IPS-18a (cell line): ENCODE results near the gene SULT1E1.

Source experiments
- H3K27ac ChIP-seq: one replicate; pipeline ENCODE4 v1.5.1; 2013; ENCODE audit warnings: low read length
- H3K27me3 ChIP-seq: one replicate; pipeline ENCODE4 v1.6.1; 2013; ENCODE audit warnings: mild to moderate bottlenecking, low read length; ENCODE audit not compliant: control insufficient read depth, insufficient read depth
- H3K36me3 ChIP-seq: one replicate; pipeline ENCODE4 v1.6.1; 2013; ENCODE audit warnings: low read depth, low read length; ENCODE audit not compliant: control insufficient read depth
- H3K4me1 ChIP-seq: one replicate; pipeline ENCODE4 v1.6.1; 2013; ENCODE audit warnings: low read depth, low read length; ENCODE audit not compliant: control insufficient read depth
- H3K4me3 ChIP-seq: one replicate; pipeline ENCODE4 v1.5.1; 2013; ENCODE audit warnings: low read length
- H3K9ac ChIP-seq: one replicate; pipeline ENCODE4 v1.6.1; 2013; ENCODE audit warnings: mild to moderate bottlenecking, low read length, moderate library complexity
- H3K9me3 ChIP-seq: one replicate; pipeline ENCODE4 v1.6.1; 2013; ENCODE audit warnings: low read depth, low read length; ENCODE audit not compliant: control insufficient read depth

SULT1E1 gene

GRCh38 chr4:69838977-69839376 is 21.0 kb downstream of the SULT1E1 start:
- H3K36me3 ChIP-seq = no peaks in the 10 kb centered on the region
- H3K9ac ChIP-seq = no peak overlapping the region
- H3K4me1 ChIP-seq = no peaks in the 10 kb centered on the region
- no peak overlapping the region for H3K4me3 ChIP-seq
- H3K9me3 ChIP-seq = no peaks in the 10 kb centered on the region
- H3K27me3 ChIP-seq = no peaks in the 10 kb centered on the region
- H3K27ac ChIP-seq = no peak overlapping the region

GRCh38 chr4:69836287-69836686 is 23.7 kb downstream of the SULT1E1 start:
- Histone ChIP-seq H3K9me3 (no peaks in the 10 kb centered on the region), H3K27ac (no peak overlapping the region), H3K9ac (no peak overlapping the region), H3K4me3 (no peak overlapping the region), H3K36me3 (no peaks in the 10 kb centered on the region), H3K4me1 (no peaks in the 10 kb centered on the region), H3K27me3 (no peaks in the 10 kb centered on the region)

GRCh38 chr4:69835766-69836165 is 24.2 kb downstream of the SULT1E1 start:
- no peaks in the 10 kb centered on the region for H3K27me3 ChIP-seq
- no peaks in the 10 kb centered on the region for H3K4me1 ChIP-seq
- H3K4me3 ChIP-seq = no peak overlapping the region
- no peaks in the 10 kb centered on the region for H3K36me3 ChIP-seq
- H3K9me3 ChIP-seq = no peaks in the 10 kb centered on the region
- no peak overlapping the region for H3K9ac ChIP-seq
- H3K27ac ChIP-seq = no peak overlapping the region

GRCh38 chr4:69833251-69833650 is 26.7 kb downstream of the SULT1E1 start:
- Histone ChIP-seq H3K27me3 (no peaks in the 10 kb centered on the region), H3K4me3 (no peak overlapping the region), H3K9ac (no peak overlapping the region), H3K4me1 (no peaks in the 10 kb centered on the region), H3K9me3 (no peaks in the 10 kb centered on the region), H3K36me3 (no peaks in the 10 kb centered on the region), H3K27ac (no peak overlapping the region)

- no peaks in the 10 kb centered on the region for H3K9me3 ChIP-seq
- no peaks in the 10 kb centered on the region for H3K27me3 ChIP-seq
- no peak overlapping the region for H3K4me3 ChIP-seq
- H3K4me1 ChIP-seq = no peaks in the 10 kb centered on the region
- no peaks in the 10 kb centered on the region for H3K36me3 ChIP-seq
- H3K9ac ChIP-seq = no peak overlapping the region
- H3K27ac ChIP-seq = no peak overlapping the region
Observed at GRCh38 chr4:69832326-69833030, 27.5 kb downstream of the SULT1E1 start.

GRCh38 chr4:69831646-69832325 is 28.2 kb downstream of the SULT1E1 start:
- Histone ChIP-seq H3K36me3 (no peaks in the 10 kb centered on the region), H3K27ac (no peak overlapping the region), H3K27me3 (no peaks in the 10 kb centered on the region), H3K4me1 (no peaks in the 10 kb centered on the region), H3K9me3 (no peaks in the 10 kb centered on the region), H3K9ac (no peak overlapping the region), H3K4me3 (no peak overlapping the region)

- no peaks in the 10 kb centered on the region for H3K4me1 ChIP-seq
- no peaks in the 10 kb centered on the region for H3K36me3 ChIP-seq
- H3K27me3 ChIP-seq = no peaks in the 10 kb centered on the region
- H3K9me3 ChIP-seq = no peaks in the 10 kb centered on the region
- H3K4me3 ChIP-seq = no peak overlapping the region
- no peak overlapping the region for H3K27ac ChIP-seq
- no peak overlapping the region for H3K9ac ChIP-seq
Observed at GRCh38 chr4:69831270-69831627, 28.7 kb downstream of the SULT1E1 start.

- H3K27me3 ChIP-seq = no peaks in the 10 kb centered on the region
- no peak overlapping the region for H3K9ac ChIP-seq
- H3K4me3 ChIP-seq = no peak overlapping the region
- H3K36me3 ChIP-seq = no peaks in the 10 kb centered on the region
- no peak overlapping the region for H3K27ac ChIP-seq
- no peaks in the 10 kb centered on the region for H3K9me3 ChIP-seq
- H3K4me1 ChIP-seq = no peaks in the 10 kb centered on the region
Observed at GRCh38 chr4:69830560-69831269, 29.2 kb downstream of the SULT1E1 start.

- Histone ChIP-seq H3K4me1 (no peaks in the 10 kb centered on the region), H3K9me3 (no peaks in the 10 kb centered on the region), H3K36me3 (no peaks in the 10 kb centered on the region), H3K27me3 (no peaks in the 10 kb centered on the region), H3K27ac (no peak overlapping the region), H3K9ac (no peak overlapping the region), H3K4me3 (no peak overlapping the region)
Observed at GRCh38 chr4:69830192-69830559, 29.8 kb downstream of the SULT1E1 start.

GRCh38 chr4:69829678-69830077 is 30.3 kb downstream of the SULT1E1 start:
- no peaks in the 10 kb centered on the region for H3K9me3 ChIP-seq

GRCh38 chr4:69828828-69829227 is 31.1 kb downstream of the SULT1E1 start:
- H3K9me3 ChIP-seq = no peaks in the 10 kb centered on the region
- no peaks in the 10 kb centered on the region for H3K4me1 ChIP-seq
- no peak overlapping the region for H3K9ac ChIP-seq
- no peaks in the 10 kb centered on the region for H3K27me3 ChIP-seq
- no peaks in the 10 kb centered on the region for H3K36me3 ChIP-seq
- no peak overlapping the region for H3K4me3 ChIP-seq
- no peak overlapping the region for H3K27ac ChIP-seq

More at GRCh38 chr4:69829678-69830077, 30.3 kb downstream of the SULT1E1 start:
- no peak overlapping the region for H3K4me3 ChIP-seq
- H3K36me3 ChIP-seq = no peaks in the 10 kb centered on the region
- no peak overlapping the region for H3K9ac ChIP-seq
- H3K4me1 ChIP-seq = no peaks in the 10 kb centered on the region
- no peak overlapping the region for H3K27ac ChIP-seq
- H3K27me3 ChIP-seq = no peaks in the 10 kb centered on the region
